GM23338 (cell line): Measurements from ENCODE around the gene UVRAG. TPM values are rescaled to one million over a fixed set of nuclear protein-coding genes. Genes with fewer than 3 reads are reported as not detected.

Experiments
- ATAC-seq: fragments of 200-7000 bp; cut with Tn5 transposase; 3 replicates; pipeline ENCODE4 v1.9.1; 2020
- DNase-seq: peaks from one replicate; pipeline ENCODE4 v3.0.0-alpha.2; 2015; ENCODE audit warnings: low spot score
- H2AFZ ChIP-seq: fragments of 200-600 bp; sonication (generic); 2 replicates; pipeline ENCODE4 v1.8.0; 2016; ENCODE audit warnings: antibody characterized with exemption, mild to moderate bottlenecking, moderate library complexity
- H3F3A ChIP-seq: fragments of 200-600 bp; sonication (generic); replicated peaks from 2 replicates; pipeline ENCODE4 v1.8.0; 2017; ENCODE audit warnings: antibody characterized with exemption, mixed run types, low read depth
- H3K27ac ChIP-seq: fragments of 200-600 bp; sonication (generic); 2 replicates; pipeline ENCODE4 v1.6.1; 2016; ENCODE audit warnings: low read depth
- H3K27me3 ChIP-seq: fragments of 200-600 bp; sonication (generic); 2 replicates; pipeline ENCODE4 v1.8.0; 2016; ENCODE audit warnings: mild to moderate bottlenecking, mixed run types, moderate library complexity; ENCODE audit not compliant: insufficient read depth
- H3K36me3 ChIP-seq: fragments of 200-600 bp; sonication (generic); 2 replicates; pipeline ENCODE4 v1.8.0; 2016; ENCODE audit warnings: mild to moderate bottlenecking; ENCODE audit not compliant: insufficient read depth
- H3K4me1 ChIP-seq: fragments of 200-600 bp; sonication (generic); 2 replicates; pipeline ENCODE4 v1.8.0; 2016; ENCODE audit warnings: mild to moderate bottlenecking, moderate library complexity; ENCODE audit not compliant: insufficient read depth
- H3K4me2 ChIP-seq: fragments of 200-600 bp; sonication (generic); 2 replicates; pipeline ENCODE4 v1.7.1; 2017; ENCODE audit warnings: mixed run types
- H3K4me3 ChIP-seq: fragments of 200-600 bp; sonication (generic); 2 replicates; pipeline ENCODE4 v1.6.1; 2016; ENCODE audit warnings: mixed run types
- H3K79me2 ChIP-seq: fragments of 200-600 bp; sonication (generic); replicated peaks from 2 replicates; pipeline ENCODE4 v1.8.0; 2017; ENCODE audit warnings: mild to moderate bottlenecking; ENCODE audit not compliant: insufficient read depth
- H3K9me2 ChIP-seq: fragments of 200-600 bp; sonication (generic); 2 replicates; pipeline ENCODE4 v1.8.0; 2017; ENCODE audit not compliant: insufficient read depth
- H4K20me1 ChIP-seq: fragments of 200-600 bp; sonication (generic); replicated peaks from 2 replicates; pipeline ENCODE4 v1.8.0; 2017; ENCODE audit warnings: mild to moderate bottlenecking; ENCODE audit not compliant: insufficient read depth
- H3K27ac Mint-ChIP-seq: 2 replicates; pipeline ENCODE4 v1.8.0; 2020; ENCODE audit warnings: inconsistent platforms, mild to moderate bottlenecking, moderate library complexity, mixed read lengths
- H3K27me3 Mint-ChIP-seq: 3 replicates; pipeline ENCODE4 v1.8.0; 2022; ENCODE audit warnings: low read depth, mild to moderate bottlenecking, moderate library complexity, mixed read lengths, inconsistent platforms; ENCODE audit not compliant: insufficient read depth, poor library complexity
- H3K36me3 Mint-ChIP-seq: 3 replicates; pipeline ENCODE4 v1.8.0; 2021; ENCODE audit warnings: low read depth, mild to moderate bottlenecking, inconsistent platforms, moderate library complexity, mixed read lengths
- H3K4me1 Mint-ChIP-seq: 3 replicates; pipeline ENCODE4 v1.8.0; 2020; ENCODE audit warnings: mild to moderate bottlenecking, inconsistent platforms, mixed read lengths
- H3K4me3 Mint-ChIP-seq: 3 replicates; pipeline ENCODE4 v1.8.0; 2021; ENCODE audit warnings: moderate library complexity, mild to moderate bottlenecking, inconsistent platforms, mixed read lengths
- H3K9me3 Mint-ChIP-seq: 3 replicates; pipeline ENCODE4 v1.8.0; 2020; ENCODE audit warnings: moderate library complexity, mild to moderate bottlenecking, inconsistent platforms, mixed read lengths
- CREB1 ChIP-seq: fragments of 250-450 bp; sonication (Bioruptor Pico); IDR thresholded peaks from 2 replicates; pipeline ENCODE4 v1.5.0; 2020; ENCODE audit warnings: low read depth, mild to moderate bottlenecking, moderate library complexity
- EZH2 ChIP-seq: fragments of 200-600 bp; sonication (generic); IDR thresholded peaks from one replicate; pipeline ENCODE4 v1.8.0; 2017; ENCODE audit warnings: antibody characterized with exemption, mild to moderate bottlenecking, low read depth; ENCODE audit not compliant: unreplicated experiment
- EZH2phosphoT487 ChIP-seq: fragments of 200-600 bp; sonication (generic); IDR thresholded peaks from one replicate; pipeline ENCODE4 v1.8.1; 2018; ENCODE audit warnings: antibody characterized with exemption; ENCODE audit not compliant: unreplicated experiment
- JUNB ChIP-seq: IDR thresholded peaks from one replicate; pipeline ENCODE4 v1.6.1; 2016; ENCODE audit warnings: antibody characterized with exemption; ENCODE audit not compliant: unreplicated experiment
- NANOG ChIP-seq: IDR thresholded peaks from 2 replicates; pipeline ENCODE4 v1.6.1; 2016; ENCODE audit warnings: antibody characterized with exemption, borderline replicate concordance
- POLR2AphosphoS5 ChIP-seq: IDR thresholded peaks from 2 replicates; pipeline ENCODE4 v1.6.1; 2016; ENCODE audit warnings: antibody characterized with exemption, low read depth
- STAT1 ChIP-seq: IDR thresholded peaks from one replicate; pipeline ENCODE4 v1.6.1; 2016; ENCODE audit warnings: antibody characterized with exemption; ENCODE audit not compliant: unreplicated experiment
- ZNF114 ChIP-seq: fragments of 250-450 bp; sonication (Bioruptor Pico); IDR thresholded peaks from 2 replicates; pipeline ENCODE4 v1.5.0; 2020; ENCODE audit warnings: mild to moderate bottlenecking, moderate library complexity
- ZNF331 ChIP-seq: fragments of 250-450 bp; sonication (Bioruptor Pico); IDR thresholded peaks from 2 replicates; pipeline ENCODE4 v1.5.0; 2020; ENCODE audit warnings: low read depth, mild to moderate bottlenecking, moderate library complexity
- polyA plus RNA-seq: library from polyadenylated mRNA; unstranded; fragments of >200 nt; fragmentation: Nextera tagmentation; extraction: Ambion mirVana; gene quantifications from 2 replicates; pipeline ENCODE4 v1.2.1, GENCODE V29; 2016
- total RNA-seq: library from RNA; depleted of rRNA; stranded (reverse); fragments of >200 nt; shearing (Covaris generic); gene quantifications from 2 replicates; pipeline ENCODE4 v1.2.3, GENCODE V29; 2014
- TF ChIP-seq, protein P1 (sequence below), 2 experiments: fragments of 200-600 bp in 1 of 2; sonication (generic) in 1 of 2; conservative IDR thresholded peaks; 2 replicates each; pipeline versions ENCODE4 v1.5.1 to v1.6.1; 2016 to 2017; ENCODE audit warnings: antibody characterized with exemption in 2 of 2, low read depth in 2 of 2, mild to moderate bottlenecking in 2 of 2, moderate library complexity in 1 of 2
- TF ChIP-seq, protein P2 (sequence below): fragments of 250-450 bp; sonication (Bioruptor Pico); IDR thresholded peaks from 2 replicates; pipeline ENCODE4 v1.5.0; 2020; ENCODE audit warnings: mild to moderate bottlenecking, moderate library complexity
- TF ChIP-seq, protein P3 (sequence below): IDR thresholded peaks from one replicate; pipeline ENCODE4 v1.6.1; 2018; ENCODE audit warnings: antibody characterized with exemption; ENCODE audit not compliant: unreplicated experiment
- TF ChIP-seq, protein P4 (sequence below): IDR thresholded peaks from 2 replicates; pipeline ENCODE4 v1.6.1; 2016; ENCODE audit warnings: antibody characterized with exemption

The UVRAG gene
- total and polyA plus RNA-seq, 2 experiments from 2014 or later = 15.3 to 17.4 TPM

DNA sequence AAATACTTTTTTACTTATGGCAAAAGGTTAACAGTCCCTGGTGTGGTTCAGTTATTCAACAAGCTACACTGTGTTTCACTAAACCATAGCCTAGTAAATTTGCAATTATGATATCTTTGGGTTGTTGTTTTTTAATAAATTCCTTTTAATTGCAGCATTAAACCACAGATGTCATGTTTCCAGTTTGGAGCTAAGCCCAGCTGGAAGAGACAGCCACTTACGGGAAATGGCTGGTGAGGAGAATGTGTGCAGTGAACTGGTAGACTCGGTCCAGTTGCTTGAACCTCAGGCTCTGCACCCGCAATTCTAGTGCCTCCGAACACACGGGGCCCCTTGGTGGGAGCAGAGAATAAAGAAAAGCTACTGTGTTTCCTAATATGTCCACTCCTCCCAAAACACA, 320.5 kb downstream of the UVRAG start:
- Histone ChIP-seq H3K27ac (no peak overlapping the region), H3K27me3 (no peaks in the 10 kb centered on the region), H3K9me2 (no peaks in the 10 kb centered on the region), H3F3A (no peaks in the 10 kb centered on the region), H3K4me1 (no peaks in the 10 kb centered on the region), H3K4me2 (no peak overlapping the region), H3K4me3 (no peak overlapping the region), H2AFZ (no peak overlapping the region), H3K79me2 (no peaks in the 10 kb centered on the region), H3K36me3 (no peaks in the 10 kb centered on the region), H4K20me1 (no peaks in the 10 kb centered on the region)
- ATAC-seq (no peak), DNase-seq (no peak)
- Mint-ChIP-seq H3K4me1 (no peaks in the 10 kb centered on the region), H3K36me3 (no peaks in the 10 kb centered on the region), H3K4me3 (no peak overlapping the region), H3K27me3 (no peaks in the 10 kb centered on the region), H3K27ac (no peak overlapping the region), H3K9me3 (no peaks in the 10 kb centered on the region)
- TF ChIP-seq POLR2AphosphoS5 (no peak), ZNF331 (no peak), ZNF114 (no peak), EZH2 (no peak), CREB1 (CRISPR knock-in tag) (no peak), NANOG (no peak), STAT1 (no peak), JUNB (no peak), EZH2phosphoT487 (no peak)
- TF ChIP-seq, protein P1, sequence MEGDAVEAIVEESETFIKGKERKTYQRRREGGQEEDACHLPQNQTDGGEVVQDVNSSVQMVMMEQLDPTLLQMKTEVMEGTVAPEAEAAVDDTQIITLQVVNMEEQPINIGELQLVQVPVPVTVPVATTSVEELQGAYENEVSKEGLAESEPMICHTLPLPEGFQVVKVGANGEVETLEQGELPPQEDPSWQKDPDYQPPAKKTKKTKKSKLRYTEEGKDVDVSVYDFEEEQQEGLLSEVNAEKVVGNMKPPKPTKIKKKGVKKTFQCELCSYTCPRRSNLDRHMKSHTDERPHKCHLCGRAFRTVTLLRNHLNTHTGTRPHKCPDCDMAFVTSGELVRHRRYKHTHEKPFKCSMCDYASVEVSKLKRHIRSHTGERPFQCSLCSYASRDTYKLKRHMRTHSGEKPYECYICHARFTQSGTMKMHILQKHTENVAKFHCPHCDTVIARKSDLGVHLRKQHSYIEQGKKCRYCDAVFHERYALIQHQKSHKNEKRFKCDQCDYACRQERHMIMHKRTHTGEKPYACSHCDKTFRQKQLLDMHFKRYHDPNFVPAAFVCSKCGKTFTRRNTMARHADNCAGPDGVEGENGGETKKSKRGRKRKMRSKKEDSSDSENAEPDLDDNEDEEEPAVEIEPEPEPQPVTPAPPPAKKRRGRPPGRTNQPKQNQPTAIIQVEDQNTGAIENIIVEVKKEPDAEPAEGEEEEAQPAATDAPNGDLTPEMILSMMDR (conservative IDR thresholded peaks at IDR 0.05; ENCODE audit: low read depth in 2 of 2) = no peak
- TF ChIP-seq, protein P2, sequence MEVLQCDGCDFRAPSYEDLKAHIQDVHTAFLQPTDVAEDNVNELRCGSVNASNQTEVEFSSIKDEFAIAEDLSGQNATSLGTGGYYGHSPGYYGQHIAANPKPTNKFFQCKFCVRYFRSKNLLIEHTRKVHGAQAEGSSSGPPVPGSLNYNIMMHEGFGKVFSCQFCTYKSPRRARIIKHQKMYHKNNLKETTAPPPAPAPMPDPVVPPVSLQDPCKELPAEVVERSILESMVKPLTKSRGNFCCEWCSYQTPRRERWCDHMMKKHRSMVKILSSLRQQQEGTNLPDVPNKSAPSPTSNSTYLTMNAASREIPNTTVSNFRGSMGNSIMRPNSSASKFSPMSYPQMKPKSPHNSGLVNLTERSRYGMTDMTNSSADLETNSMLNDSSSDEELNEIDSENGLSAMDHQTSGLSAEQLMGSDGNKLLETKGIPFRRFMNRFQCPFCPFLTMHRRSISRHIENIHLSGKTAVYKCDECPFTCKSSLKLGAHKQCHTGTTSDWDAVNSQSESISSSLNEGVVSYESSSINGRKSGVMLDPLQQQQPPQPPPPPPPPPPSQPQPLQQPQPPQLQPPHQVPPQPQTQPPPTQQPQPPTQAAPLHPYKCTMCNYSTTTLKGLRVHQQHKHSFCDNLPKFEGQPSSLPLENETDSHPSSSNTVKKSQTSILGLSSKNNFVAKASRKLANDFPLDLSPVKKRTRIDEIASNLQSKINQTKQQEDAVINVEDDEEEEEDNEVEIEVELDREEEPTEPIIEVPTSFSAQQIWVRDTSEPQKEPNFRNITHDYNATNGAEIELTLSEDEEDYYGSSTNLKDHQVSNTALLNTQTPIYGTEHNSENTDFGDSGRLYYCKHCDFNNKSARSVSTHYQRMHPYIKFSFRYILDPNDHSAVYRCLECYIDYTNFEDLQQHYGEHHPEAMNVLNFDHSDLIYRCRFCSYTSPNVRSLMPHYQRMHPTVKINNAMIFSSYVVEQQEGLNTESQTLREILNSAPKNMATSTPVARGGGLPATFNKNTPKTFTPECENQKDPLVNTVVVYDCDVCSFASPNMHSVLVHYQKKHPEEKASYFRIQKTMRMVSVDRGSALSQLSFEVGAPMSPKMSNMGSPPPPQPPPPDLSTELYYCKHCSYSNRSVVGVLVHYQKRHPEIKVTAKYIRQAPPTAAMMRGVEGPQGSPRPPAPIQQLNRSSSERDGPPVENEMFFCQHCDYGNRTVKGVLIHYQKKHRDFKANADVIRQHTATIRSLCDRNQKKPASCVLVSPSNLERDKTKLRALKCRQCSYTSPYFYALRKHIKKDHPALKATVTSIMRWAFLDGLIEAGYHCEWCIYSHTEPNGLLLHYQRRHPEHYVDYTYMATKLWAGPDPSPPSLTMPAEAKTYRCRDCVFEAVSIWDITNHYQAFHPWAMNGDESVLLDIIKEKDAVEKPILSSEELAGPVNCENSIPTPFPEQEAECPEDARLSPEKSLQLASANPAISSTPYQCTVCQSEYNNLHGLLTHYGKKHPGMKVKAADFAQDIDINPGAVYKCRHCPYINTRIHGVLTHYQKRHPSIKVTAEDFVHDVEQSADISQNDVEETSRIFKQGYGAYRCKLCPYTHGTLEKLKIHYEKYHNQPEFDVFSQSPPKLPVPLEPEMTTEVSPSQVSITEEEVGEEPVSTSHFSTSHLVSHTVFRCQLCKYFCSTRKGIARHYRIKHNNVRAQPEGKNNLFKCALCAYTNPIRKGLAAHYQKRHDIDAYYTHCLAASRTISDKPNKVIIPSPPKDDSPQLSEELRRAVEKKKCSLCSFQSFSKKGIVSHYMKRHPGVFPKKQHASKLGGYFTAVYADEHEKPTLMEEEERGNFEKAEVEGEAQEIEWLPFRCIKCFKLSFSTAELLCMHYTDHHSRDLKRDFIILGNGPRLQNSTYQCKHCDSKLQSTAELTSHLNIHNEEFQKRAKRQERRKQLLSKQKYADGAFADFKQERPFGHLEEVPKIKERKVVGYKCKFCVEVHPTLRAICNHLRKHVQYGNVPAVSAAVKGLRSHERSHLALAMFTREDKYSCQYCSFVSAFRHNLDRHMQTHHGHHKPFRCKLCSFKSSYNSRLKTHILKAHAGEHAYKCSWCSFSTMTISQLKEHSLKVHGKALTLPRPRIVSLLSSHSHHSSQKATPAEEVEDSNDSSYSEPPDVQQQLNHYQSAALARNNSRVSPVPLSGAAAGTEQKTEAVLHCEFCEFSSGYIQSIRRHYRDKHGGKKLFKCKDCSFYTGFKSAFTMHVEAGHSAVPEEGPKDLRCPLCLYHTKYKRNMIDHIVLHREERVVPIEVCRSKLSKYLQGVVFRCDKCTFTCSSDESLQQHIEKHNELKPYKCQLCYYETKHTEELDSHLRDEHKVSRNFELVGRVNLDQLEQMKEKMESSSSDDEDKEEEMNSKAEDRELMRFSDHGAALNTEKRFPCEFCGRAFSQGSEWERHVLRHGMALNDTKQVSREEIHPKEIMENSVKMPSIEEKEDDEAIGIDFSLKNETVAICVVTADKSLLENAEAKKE (CRISPR knock-in tag) = no peak
- TF ChIP-seq, protein P3, sequence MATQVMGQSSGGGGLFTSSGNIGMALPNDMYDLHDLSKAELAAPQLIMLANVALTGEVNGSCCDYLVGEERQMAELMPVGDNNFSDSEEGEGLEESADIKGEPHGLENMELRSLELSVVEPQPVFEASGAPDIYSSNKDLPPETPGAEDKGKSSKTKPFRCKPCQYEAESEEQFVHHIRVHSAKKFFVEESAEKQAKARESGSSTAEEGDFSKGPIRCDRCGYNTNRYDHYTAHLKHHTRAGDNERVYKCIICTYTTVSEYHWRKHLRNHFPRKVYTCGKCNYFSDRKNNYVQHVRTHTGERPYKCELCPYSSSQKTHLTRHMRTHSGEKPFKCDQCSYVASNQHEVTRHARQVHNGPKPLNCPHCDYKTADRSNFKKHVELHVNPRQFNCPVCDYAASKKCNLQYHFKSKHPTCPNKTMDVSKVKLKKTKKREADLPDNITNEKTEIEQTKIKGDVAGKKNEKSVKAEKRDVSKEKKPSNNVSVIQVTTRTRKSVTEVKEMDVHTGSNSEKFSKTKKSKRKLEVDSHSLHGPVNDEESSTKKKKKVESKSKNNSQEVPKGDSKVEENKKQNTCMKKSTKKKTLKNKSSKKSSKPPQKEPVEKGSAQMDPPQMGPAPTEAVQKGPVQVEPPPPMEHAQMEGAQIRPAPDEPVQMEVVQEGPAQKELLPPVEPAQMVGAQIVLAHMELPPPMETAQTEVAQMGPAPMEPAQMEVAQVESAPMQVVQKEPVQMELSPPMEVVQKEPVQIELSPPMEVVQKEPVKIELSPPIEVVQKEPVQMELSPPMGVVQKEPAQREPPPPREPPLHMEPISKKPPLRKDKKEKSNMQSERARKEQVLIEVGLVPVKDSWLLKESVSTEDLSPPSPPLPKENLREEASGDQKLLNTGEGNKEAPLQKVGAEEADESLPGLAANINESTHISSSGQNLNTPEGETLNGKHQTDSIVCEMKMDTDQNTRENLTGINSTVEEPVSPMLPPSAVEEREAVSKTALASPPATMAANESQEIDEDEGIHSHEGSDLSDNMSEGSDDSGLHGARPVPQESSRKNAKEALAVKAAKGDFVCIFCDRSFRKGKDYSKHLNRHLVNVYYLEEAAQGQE = no peak
- TF ChIP-seq, protein P4, sequence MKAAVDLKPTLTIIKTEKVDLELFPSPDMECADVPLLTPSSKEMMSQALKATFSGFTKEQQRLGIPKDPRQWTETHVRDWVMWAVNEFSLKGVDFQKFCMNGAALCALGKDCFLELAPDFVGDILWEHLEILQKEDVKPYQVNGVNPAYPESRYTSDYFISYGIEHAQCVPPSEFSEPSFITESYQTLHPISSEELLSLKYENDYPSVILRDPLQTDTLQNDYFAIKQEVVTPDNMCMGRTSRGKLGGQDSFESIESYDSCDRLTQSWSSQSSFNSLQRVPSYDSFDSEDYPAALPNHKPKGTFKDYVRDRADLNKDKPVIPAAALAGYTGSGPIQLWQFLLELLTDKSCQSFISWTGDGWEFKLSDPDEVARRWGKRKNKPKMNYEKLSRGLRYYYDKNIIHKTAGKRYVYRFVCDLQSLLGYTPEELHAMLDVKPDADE = no peak
